Measurements from ENCODE around the gene OR7A10.
A peak's percentile ranks its signal among the peaks of the same experiment; 100 is the strongest.

The OR7A10 gene

GRCh38 chr19:14848822-14849221 lies at the start of gene OR7A10:
Gene OR7A10 (minus strand): TSS chr19:14848922. CDS start chr19:14841877, 7,045 bp downstream.
- DNase-seq, result no peak

- DNase-seq, result peak in 4 of 58 donors; percentile 0 to 2 (median 2)
These were observed 42.1 kb upstream of the OR7A10 start for GRCh38 chr19:14890643-14891379.

GRCh38 chr19:14889994-14890642 lies 41.4 kb upstream of the OR7A10 start:
- DNase-seq, result no peak

- DNase-seq, result no peak
These were observed 37.3 kb upstream of the OR7A10 start, which contains the start of gene OR7A17 for GRCh38 chr19:14886032-14886431. Gene OR7A17 (minus strand): TSS chr19:14886132. CDS start chr19:14881355, 4,777 bp downstream.

GRCh38 chr19:14871619-14872230 lies 23.0 kb upstream of the OR7A10 start:
- no peak for DNase-seq

- no peak for DNase-seq
These were observed 19.8 kb upstream of the OR7A10 start for GRCh38 chr19:14868497-14868896.

- no peak for DNase-seq
These were observed 5.1 kb downstream of the OR7A10 start for GRCh38 chr19:14843578-14843977.

GRCh38 chr19:14843169-14843568 lies 5.6 kb downstream of the OR7A10 start:
- no peak for DNase-seq

- DNase-seq, result no peak
These were observed 8.5 kb downstream of the OR7A10 start for GRCh38 chr19:14840206-14840605.

GRCh38 chr19:14837391-14837790 lies 11.3 kb downstream of the OR7A10 start:
- no peak for DNase-seq

GRCh38 chr19:14835011-14835410 lies 13.7 kb downstream of the OR7A10 start, which contains the start of the genes OR7A5 and OR7C1:
Gene OR7A5 (minus strand): TSS chr19:14835185. CDS start chr19:14828241, 6,944 bp downstream.
Gene OR7C1 (minus strand): TSS chr19:14835185. CDS start chr19:14800136, 35,049 bp downstream.
- peak in 5 of 58 donors; percentile 1 to 21 (median 17) for DNase-seq

GRCh38 chr19:14830702-14831101 lies 18.0 kb downstream of the OR7A10 start:
- DNase-seq, result no peak

- no peak for DNase-seq
These were observed 22.7 kb downstream of the OR7A10 start for GRCh38 chr19:14826006-14826405.

- DNase-seq, result no peak
These were observed 26.8 kb downstream of the OR7A10 start for GRCh38 chr19:14821937-14822336.

GRCh38 chr19:14818588-14818987 lies 30.1 kb downstream of the OR7A10 start:
- no peak for DNase-seq

- DNase-seq, result no peak
These were observed 31.7 kb downstream of the OR7A10 start for GRCh38 chr19:14817052-14817451.

GRCh38 chr19:14814982-14815652 lies 33.6 kb downstream of the OR7A10 start:
- DNase-seq, result no peak

GRCh38 chr19:14809272-14810057 lies 39.3 kb downstream of the OR7A10 start:
- DNase-seq, result no peak

GRCh38 chr19:14804765-14805164 lies 44.0 kb downstream of the OR7A10 start:
- no peak for DNase-seq

GRCh38 chr19:14798760-14799159 lies 50.0 kb downstream of the OR7A10 start:
- DNase-seq, result no peak

- DNase-seq, result no peak
These were observed 52.7 kb downstream of the OR7A10 start for GRCh38 chr19:14796021-14796420.
